Small intestine (tissue), 7 donors: ENCODE measurements around the gene CACNA1F. TPM values are rescaled to one million over a fixed set of nuclear protein-coding genes. Genes with fewer than 3 reads are reported as not detected.

Experiments
- DNase-seq, 2 donors: peaks; one replicate each; pipeline versions ENCODE4 v3.0.0 to v3.0.0-alpha.2; 2013
- FAIRE-seq: peaks from 2 replicates; lab custom pipeline; 2012; peaks lifted over from hg19 to GRCh38; lab: Jason Lieb, UNC
- H3K27ac ChIP-seq, 3 donors: one replicate each; pipeline ENCODE4 v1.5.1; 2013; ENCODE audit warnings: low read length in 2 of 3, mild to moderate bottlenecking in 2 of 3, control low read depth in 1 of 3, inconsistent platforms in 1 of 3, low read depth in 1 of 3, moderate library complexity in 1 of 3
- H3K27me3 ChIP-seq, 3 donors: one replicate each; pipeline ENCODE4 v1.6.1; 2013; ENCODE audit warnings: low read length in 3 of 3, inconsistent platforms in 1 of 3; ENCODE audit not compliant: control insufficient read depth in 3 of 3, insufficient read depth in 3 of 3
- H3K36me3 ChIP-seq, 3 donors: one replicate each; pipeline ENCODE4 v1.6.1; 2013; ENCODE audit warnings: low read length in 3 of 3, inconsistent platforms in 1 of 3, low read depth in 1 of 3, mild to moderate bottlenecking in 1 of 3, moderate library complexity in 1 of 3; ENCODE audit not compliant: control insufficient read depth in 3 of 3, insufficient read depth in 2 of 3
- H3K4me1 ChIP-seq, 3 donors: one replicate each; pipeline ENCODE4 v1.6.1; 2013; ENCODE audit warnings: low read length in 2 of 3, inconsistent platforms in 1 of 3, low read depth in 1 of 3, mild to moderate bottlenecking in 1 of 3, moderate library complexity in 1 of 3; ENCODE audit not compliant: control insufficient read depth in 3 of 3, insufficient read depth in 2 of 3
- H3K4me3 ChIP-seq, 3 donors: one replicate each; pipeline ENCODE4 v1.5.1; 2013; ENCODE audit warnings: low read length in 3 of 3, control low read depth in 1 of 3, inconsistent platforms in 1 of 3, low read depth in 1 of 3, mild to moderate bottlenecking in 1 of 3, moderate library complexity in 1 of 3
- H3K9me3 ChIP-seq, 2 donors: one replicate each; pipeline ENCODE4 v1.6.1; 2013; ENCODE audit warnings: low read depth in 1 of 2, low read length in 1 of 2; ENCODE audit not compliant: control insufficient read depth in 2 of 2, insufficient read depth in 1 of 2
- WGBS, 3 donors: extraction: QIAGEN DNeasy Blood & Tissue Kit; methylation state at CpG; one replicate each; pipeline ENCODE4 v1.1.7; 2013; 5-methylcytosine and 5-hydroxymethylcytosine counted together
- polyA plus RNA-seq, 4 donors: library from polyadenylated mRNA; stranded (reverse) in 3 of 4; unstranded in 1 of 4; fragments of 200-250 nt in 3 of 4; fragments of 120-200 nt in 1 of 4; gene quantifications; one replicate each; pipeline versions ENCODE4 v1.2.1 to v1.2.3, GENCODE V29; 2013
- donor health status: healthy with polysubstance abuse.
- donor health status: control.
- donor health status: control.
- donor health status: Bipolar disorder and iron deficiency.
- donor health status: healthy.

The CACNA1F gene
- polyA plus RNA-seq, 4 donors = 0.22 to 1.7 (median 0.31) TPM

DNA sequence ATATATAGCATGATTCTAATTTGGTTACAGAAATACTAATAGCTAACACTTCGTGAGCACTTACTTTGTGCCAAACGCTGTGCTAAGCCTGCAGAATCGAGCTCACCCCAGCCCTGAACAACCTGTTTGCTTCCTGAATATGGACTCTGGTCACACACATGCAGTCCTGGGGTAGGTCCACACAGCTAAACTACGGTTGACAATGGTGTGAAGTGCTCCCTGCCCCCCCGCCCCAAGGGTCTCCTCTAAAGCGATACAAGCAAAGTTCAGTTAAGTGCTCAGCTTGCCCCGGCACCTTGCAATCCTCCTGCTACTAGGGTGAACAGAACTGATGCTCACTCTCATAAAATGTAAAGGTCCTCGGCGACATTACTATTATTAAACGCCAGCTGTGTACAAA is 30.5 kb upstream of the CACNA1F start:
- no peaks in the 10 kb centered on the region for H3K4me1 ChIP-seq
- H3K4me3 ChIP-seq = no peak overlapping the region
- FAIRE-seq (no peak), DNase-seq (no peak)
- H3K9me3 ChIP-seq = no peaks in the 10 kb centered on the region
- H3K27me3 ChIP-seq = no peaks in the 10 kb centered on the region
- no peaks in the 10 kb centered on the region for H3K36me3 ChIP-seq
- WGBS, 3 donors = 82 to 87% (median 85%) methylated on average over 10 of the region's 10 CpGs
- no peak overlapping the region for H3K27ac ChIP-seq

DNA sequence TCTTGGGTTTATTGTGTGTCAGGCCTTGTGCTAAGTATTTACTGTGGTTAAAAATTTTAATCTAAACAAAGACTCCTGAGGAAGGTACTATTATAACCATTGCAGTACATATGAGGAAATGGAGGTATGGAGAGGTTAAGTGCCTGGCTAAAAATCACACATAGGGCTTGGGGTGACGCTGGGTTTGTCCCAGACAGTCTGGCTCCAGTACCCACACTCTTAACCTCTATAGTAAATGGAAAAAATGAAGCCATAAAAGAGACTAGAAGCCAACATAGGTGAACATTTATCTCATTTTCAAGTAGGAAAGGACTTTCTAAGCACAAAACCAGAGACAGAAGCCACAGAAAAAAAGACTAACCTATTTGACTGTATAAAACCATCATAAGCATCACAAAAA is 29.5 kb upstream of the CACNA1F start:
- FAIRE-seq (no peak), DNase-seq (no peak)
- Histone ChIP-seq H3K36me3 (no peaks in the 10 kb centered on the region), H3K4me1 (no peaks in the 10 kb centered on the region), H3K27ac (no peak overlapping the region), H3K27me3 (no peaks in the 10 kb centered on the region), H3K4me3 (no peak overlapping the region), H3K9me3 (no peaks in the 10 kb centered on the region)
- WGBS, 3 donors = 43 to 52% (median 45%) methylated on average over 1 of the region's 1 CpG

DNA sequence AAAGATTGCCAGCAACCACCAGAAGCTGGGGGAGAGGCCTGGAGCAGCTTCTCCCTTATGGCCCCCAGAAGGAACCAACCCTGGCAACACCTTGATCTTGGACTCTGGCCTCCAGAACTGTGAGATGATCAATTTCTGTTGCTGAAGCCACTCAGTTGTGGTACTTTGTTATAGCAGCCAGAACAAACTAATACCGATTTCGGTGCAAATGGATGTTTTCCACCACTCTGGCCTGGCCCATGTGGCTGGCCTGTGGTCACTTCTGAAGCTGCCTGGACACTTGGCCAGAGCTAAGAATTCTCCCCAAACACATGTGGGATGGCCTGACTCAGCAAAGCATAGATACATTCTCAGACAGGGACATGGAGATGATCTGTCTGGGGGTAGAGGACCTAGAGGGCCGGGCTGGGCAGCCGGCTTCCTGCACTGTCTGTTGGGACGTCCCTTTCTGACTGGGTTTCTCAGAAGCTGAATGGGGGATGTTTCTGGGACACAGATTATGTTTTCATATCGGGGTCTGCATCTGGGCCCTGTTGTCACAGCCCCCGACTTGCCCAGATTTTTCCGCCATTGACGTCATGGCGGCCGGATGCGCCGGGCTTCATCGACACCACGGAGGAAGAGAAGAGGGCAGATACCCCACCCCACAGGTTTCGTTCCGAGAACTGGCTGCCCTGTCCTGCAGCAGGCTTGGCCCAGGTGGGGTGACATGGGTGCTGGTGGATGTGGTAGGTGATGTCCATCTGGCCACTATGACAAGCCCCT is 27.3 kb upstream of the CACNA1F start:
- no peak overlapping the region for H3K4me3 ChIP-seq
- no peaks in the 10 kb centered on the region for H3K27me3 ChIP-seq
- no peak overlapping the region for H3K27ac ChIP-seq
- DNase-seq = no peak
- no peaks in the 10 kb centered on the region for H3K4me1 ChIP-seq
- no peaks in the 10 kb centered on the region for H3K9me3 ChIP-seq
- no peaks in the 10 kb centered on the region for H3K36me3 ChIP-seq
- FAIRE-seq = no peak
- WGBS, 3 donors = 91 to 93% (median 92%) methylated on average over 14 to 17 of the region's 17 CpGs

DNA sequence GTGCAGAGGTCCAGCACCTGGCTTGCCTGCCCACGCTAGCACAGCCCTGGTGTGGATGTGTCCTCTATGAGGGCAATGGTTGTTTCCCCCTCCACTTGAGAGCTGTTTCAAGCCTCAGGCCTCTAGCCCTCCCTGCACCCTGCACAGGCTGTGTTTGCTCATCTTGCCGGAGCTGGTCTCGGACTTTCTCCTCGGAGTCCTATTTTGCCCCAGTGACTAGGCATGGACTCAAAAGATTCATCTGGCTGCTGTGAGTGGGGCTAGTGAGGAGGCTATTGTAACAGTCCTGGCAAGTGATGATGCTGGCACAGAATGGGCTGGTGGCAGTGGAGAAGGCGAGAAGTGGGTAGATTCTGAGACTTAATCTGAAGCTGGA is 25.6 kb upstream of the CACNA1F start:
- DNase-seq (no peak), FAIRE-seq (no peak)
- Histone ChIP-seq H3K9me3 (no peaks in the 10 kb centered on the region), H3K4me3 (no peak overlapping the region), H3K36me3 (no peaks in the 10 kb centered on the region), H3K27ac (no peak overlapping the region), H3K27me3 (no peaks in the 10 kb centered on the region), H3K4me1 (no peaks in the 10 kb centered on the region)
- WGBS, 3 donors = 45 to 85% (median 70%) methylated on average over 5 of the region's 5 CpGs

DNA sequence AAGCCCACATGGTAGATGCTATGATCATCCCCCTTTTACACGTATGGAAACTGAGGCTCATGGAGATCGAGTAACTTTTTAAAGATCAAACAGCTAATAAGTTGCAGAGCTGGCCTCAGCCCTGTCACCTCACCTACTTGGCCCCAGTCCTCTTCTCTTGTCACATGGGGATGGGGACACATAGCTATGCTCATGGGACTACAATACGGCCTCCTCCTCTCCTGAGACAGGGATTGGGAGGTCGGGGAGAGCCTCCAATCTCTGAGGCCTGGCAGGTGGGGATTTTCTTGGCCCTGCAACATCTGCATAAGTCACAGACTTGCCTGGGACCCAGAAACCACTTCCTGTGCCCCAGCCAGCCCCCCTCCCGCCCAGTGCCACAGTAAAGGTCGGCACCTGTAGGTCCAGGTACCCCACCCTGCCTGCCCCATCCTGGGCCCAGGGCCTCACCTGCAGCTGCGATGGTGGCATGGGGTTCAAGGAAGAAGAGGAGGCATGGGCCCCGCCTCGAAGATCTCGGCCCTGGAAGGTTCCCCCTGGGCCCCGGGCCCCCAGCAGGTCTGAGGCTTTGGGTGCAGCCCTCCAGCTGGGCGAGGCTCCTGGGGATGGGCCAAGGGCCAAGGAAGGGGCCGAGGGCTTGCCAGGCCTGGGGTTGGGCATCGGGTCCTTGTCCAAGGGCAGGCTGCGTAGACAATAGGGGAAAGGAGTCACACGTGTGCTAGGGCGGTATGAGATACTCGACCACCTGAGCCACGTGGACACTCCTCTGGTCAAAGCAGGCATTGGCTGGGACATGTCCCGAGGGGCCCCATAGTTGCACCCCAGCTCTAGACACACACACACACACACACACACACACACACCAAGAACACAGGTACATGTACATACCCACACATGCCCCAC is 25.0 kb upstream of the CACNA1F start:
- H3K27me3 ChIP-seq = no peaks in the 10 kb centered on the region
- no peak overlapping the region for H3K27ac ChIP-seq
- DNase-seq = no peak
- no peaks in the 10 kb centered on the region for H3K9me3 ChIP-seq
- WGBS, 3 donors = 43 to 70% (median 55%) methylated on average over 17 to 20 of the region's 20 CpGs
- H3K4me3 ChIP-seq = no peak overlapping the region
- H3K36me3 ChIP-seq = no peaks in the 10 kb centered on the region
- H3K4me1 ChIP-seq = no peaks in the 10 kb centered on the region
- no peak for FAIRE-seq

DNA sequence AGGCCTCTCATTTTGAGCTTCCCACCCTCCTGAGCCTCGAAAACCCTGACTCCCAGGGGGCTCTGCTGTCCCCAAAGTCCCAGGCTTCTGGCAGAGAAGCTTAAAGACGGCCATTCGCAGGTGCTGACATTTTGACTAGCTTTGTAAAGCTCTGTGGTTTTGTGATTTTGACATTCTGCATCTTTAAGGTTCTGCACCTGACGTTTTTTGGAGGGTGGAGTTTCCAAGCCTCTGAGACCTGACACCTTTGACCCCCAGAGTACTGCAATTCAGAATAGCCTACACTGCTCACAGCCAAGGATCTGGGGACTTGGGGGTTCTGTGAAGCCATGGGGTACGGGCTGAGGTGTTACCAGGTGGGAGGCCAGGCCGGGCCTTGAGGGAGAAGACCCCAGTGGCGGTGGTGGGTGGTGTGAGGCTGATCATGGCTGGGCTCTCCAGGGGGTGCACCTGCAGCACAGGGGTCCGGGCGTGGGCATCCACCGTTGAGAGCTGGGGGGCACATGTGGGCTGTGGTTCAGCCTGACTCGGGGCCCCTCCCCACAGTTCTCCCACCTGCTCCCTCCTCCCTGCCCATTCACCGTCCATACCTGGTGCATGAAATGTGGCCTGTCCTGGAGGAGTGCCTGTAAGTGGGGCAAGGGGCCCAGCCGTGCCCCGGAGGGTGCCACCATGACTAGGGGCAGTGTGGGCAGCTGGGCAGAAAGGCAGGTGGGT is 24.1 kb upstream of the CACNA1F start:
- Histone ChIP-seq H3K9me3 (no peaks in the 10 kb centered on the region), H3K27ac (no peak overlapping the region), H3K27me3 (no peaks in the 10 kb centered on the region), H3K4me3 (no peak overlapping the region), H3K4me1 (no peaks in the 10 kb centered on the region), H3K36me3 (no peaks in the 10 kb centered on the region)
- no peak for FAIRE-seq
- no peak for DNase-seq
- WGBS, 3 donors = 74 to 77% (median 74%) methylated on average over 8 to 14 of the region's 14 CpGs

- H3K4me1 ChIP-seq = no peaks in the 10 kb centered on the region
- H3K27ac ChIP-seq = no peak overlapping the region
- DNase-seq (no peak), FAIRE-seq (no peak)
- 75 to 88% (median 82%) methylated on average over 8 to 9 of the region's 9 CpGs for WGBS, 3 donors
- no peaks in the 10 kb centered on the region for H3K9me3 ChIP-seq
- no peaks in the 10 kb centered on the region for H3K27me3 ChIP-seq
- no peak overlapping the region for H3K4me3 ChIP-seq
- no peaks in the 10 kb centered on the region for H3K36me3 ChIP-seq
Observed at GRCh38 chrX:49256268-49256995, 23.3 kb upstream of the CACNA1F start.

DNA sequence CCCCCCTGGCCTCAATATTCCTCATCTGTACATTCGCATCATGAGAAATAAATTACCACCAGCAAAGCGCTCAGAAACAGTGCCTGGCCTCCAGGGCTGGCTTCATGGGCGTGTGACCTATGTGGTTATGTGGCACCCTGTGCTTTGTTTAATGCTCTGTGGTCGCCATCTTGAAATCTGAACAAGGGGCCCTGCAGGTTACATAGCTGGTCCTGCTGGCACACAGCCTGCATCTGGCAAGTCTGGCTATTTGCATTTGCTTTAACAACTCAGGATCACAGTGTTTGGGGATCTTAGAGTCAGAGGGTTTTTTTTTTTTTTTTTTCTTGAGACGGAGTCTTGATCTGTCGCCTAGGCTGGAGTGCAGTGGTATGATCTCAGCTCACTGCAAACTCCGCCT is 21.5 kb upstream of the CACNA1F start:
- no peak overlapping the region for H3K4me3 ChIP-seq
- FAIRE-seq (no peak), DNase-seq (no peak)
- H3K36me3 ChIP-seq = peaks cover 0 to 5% (median 0%) of the 10 kb centered on the region in 3 donors
- H3K27me3 ChIP-seq = no peaks in the 10 kb centered on the region
- H3K4me1 ChIP-seq = no peaks in the 10 kb centered on the region
- 81 to 94% (median 92%) methylated on average over 5 to 7 of the region's 7 CpGs for WGBS, 3 donors
- H3K9me3 ChIP-seq = no peaks in the 10 kb centered on the region
- H3K27ac ChIP-seq = no peak overlapping the region
